ENCODE data around the gene PCBD1. TPM values are rescaled to one million over a fixed set of nuclear protein-coding genes. Genes with fewer than 3 reads are reported as not detected.

PCBD1 gene
- total RNA-seq, 1 experiment from 2014 or later: 163 TPM

DNA sequence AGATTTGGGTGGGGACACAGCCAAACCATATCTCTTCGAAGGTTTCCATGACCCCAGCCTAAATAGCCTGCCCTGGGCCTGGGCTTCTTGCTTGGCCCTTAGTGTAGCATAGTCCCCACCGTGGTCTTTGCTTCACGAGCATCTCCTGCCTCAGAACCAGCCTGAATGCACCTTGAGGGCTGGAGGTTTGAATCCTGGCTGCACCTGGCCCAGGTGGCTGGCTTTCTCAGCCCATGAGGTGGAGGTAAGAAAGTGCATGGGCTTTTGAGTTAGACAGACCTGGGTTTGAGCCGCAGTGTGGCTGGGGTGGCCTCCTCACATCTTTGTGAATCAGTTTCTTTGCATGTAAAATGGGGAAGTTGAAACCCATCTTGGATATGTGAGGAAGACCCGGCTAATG, 24.2 kb upstream of the PCBD1 start:
- TF ChIP-seq JUND (IDR thresholded peaks at IDR 0.05): no peak
- no peak for TF ChIP-seq YY1 (IDR thresholded peaks at IDR 0.05; ENCODE audit: extremely low read depth, insufficient replicate concordance, low read depth, low read length)
- TF ChIP-seq EZH2 (IDR thresholded peaks at IDR 0.05): no peak
- no peak for TF ChIP-seq EGR1 (IDR thresholded peaks at IDR 0.05; ENCODE audit: low read depth)
- TF ChIP-seq POLR2AphosphoS5 (IDR thresholded peaks at IDR 0.05; ENCODE audit: low read depth, low read length): no peak
- TF ChIP-seq TCF7L2 (IDR thresholded peaks at IDR 0.05; ENCODE audit: borderline replicate concordance, extremely low read depth, insufficient read depth, insufficient read length): no peak
- TF ChIP-seq, protein P1, sequence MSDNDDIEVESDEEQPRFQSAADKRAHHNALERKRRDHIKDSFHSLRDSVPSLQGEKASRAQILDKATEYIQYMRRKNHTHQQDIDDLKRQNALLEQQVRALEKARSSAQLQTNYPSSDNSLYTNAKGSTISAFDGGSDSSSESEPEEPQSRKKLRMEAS (IDR thresholded peaks at IDR 0.05): no peak
- no peak for TF ChIP-seq ZFX (IDR thresholded peaks at IDR 0.05)
- no peak for TF ChIP-seq ELF1 (IDR thresholded peaks at IDR 0.05; ENCODE audit: borderline replicate concordance, low read depth)
- no peak for TF ChIP-seq ZNF274 (IDR thresholded peaks at IDR 0.05; ENCODE audit: low read depth, low read length)
- no peak for TF ChIP-seq EZH2phosphoT487 (IDR thresholded peaks at IDR 0.05; ENCODE audit: borderline replicate concordance)
- TF ChIP-seq CEBPB (IDR thresholded peaks at IDR 0.05; ENCODE audit: low read depth): no peak
- TF ChIP-seq, protein P2, sequence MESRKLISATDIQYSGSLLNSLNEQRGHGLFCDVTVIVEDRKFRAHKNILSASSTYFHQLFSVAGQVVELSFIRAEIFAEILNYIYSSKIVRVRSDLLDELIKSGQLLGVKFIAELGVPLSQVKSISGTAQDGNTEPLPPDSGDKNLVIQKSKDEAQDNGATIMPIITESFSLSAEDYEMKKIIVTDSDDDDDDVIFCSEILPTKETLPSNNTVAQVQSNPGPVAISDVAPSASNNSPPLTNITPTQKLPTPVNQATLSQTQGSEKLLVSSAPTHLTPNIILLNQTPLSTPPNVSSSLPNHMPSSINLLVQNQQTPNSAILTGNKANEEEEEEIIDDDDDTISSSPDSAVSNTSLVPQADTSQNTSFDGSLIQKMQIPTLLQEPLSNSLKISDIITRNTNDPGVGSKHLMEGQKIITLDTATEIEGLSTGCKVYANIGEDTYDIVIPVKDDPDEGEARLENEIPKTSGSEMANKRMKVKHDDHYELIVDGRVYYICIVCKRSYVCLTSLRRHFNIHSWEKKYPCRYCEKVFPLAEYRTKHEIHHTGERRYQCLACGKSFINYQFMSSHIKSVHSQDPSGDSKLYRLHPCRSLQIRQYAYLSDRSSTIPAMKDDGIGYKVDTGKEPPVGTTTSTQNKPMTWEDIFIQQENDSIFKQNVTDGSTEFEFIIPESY (IDR thresholded peaks at IDR 0.05; ENCODE audit: extremely low read depth, insufficient replicate concordance, low read length): no peak
- TF ChIP-seq, protein P3, sequence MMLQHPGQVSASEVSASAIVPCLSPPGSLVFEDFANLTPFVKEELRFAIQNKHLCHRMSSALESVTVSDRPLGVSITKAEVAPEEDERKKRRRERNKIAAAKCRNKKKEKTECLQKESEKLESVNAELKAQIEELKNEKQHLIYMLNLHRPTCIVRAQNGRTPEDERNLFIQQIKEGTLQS (IDR thresholded peaks at IDR 0.05): no peak
- TF ChIP-seq, protein P4, sequence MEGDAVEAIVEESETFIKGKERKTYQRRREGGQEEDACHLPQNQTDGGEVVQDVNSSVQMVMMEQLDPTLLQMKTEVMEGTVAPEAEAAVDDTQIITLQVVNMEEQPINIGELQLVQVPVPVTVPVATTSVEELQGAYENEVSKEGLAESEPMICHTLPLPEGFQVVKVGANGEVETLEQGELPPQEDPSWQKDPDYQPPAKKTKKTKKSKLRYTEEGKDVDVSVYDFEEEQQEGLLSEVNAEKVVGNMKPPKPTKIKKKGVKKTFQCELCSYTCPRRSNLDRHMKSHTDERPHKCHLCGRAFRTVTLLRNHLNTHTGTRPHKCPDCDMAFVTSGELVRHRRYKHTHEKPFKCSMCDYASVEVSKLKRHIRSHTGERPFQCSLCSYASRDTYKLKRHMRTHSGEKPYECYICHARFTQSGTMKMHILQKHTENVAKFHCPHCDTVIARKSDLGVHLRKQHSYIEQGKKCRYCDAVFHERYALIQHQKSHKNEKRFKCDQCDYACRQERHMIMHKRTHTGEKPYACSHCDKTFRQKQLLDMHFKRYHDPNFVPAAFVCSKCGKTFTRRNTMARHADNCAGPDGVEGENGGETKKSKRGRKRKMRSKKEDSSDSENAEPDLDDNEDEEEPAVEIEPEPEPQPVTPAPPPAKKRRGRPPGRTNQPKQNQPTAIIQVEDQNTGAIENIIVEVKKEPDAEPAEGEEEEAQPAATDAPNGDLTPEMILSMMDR (IDR thresholded peaks at IDR 0.05 in 2 of 3, conservative IDR thresholded peaks at IDR 0.05 in 1 of 3; ENCODE audit: borderline replicate concordance in 1 of 3, insufficient read depth in 1 of 3, low read depth in 2 of 3, low read length in 2 of 3): no peak
- TF ChIP-seq RAD21 (IDR thresholded peaks at IDR 0.05; ENCODE audit: low read depth): no peak
- TF ChIP-seq, protein P5, sequence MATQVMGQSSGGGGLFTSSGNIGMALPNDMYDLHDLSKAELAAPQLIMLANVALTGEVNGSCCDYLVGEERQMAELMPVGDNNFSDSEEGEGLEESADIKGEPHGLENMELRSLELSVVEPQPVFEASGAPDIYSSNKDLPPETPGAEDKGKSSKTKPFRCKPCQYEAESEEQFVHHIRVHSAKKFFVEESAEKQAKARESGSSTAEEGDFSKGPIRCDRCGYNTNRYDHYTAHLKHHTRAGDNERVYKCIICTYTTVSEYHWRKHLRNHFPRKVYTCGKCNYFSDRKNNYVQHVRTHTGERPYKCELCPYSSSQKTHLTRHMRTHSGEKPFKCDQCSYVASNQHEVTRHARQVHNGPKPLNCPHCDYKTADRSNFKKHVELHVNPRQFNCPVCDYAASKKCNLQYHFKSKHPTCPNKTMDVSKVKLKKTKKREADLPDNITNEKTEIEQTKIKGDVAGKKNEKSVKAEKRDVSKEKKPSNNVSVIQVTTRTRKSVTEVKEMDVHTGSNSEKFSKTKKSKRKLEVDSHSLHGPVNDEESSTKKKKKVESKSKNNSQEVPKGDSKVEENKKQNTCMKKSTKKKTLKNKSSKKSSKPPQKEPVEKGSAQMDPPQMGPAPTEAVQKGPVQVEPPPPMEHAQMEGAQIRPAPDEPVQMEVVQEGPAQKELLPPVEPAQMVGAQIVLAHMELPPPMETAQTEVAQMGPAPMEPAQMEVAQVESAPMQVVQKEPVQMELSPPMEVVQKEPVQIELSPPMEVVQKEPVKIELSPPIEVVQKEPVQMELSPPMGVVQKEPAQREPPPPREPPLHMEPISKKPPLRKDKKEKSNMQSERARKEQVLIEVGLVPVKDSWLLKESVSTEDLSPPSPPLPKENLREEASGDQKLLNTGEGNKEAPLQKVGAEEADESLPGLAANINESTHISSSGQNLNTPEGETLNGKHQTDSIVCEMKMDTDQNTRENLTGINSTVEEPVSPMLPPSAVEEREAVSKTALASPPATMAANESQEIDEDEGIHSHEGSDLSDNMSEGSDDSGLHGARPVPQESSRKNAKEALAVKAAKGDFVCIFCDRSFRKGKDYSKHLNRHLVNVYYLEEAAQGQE (IDR thresholded peaks at IDR 0.05; ENCODE audit: low read depth): no peak
- no peak for TF ChIP-seq SP1 (IDR thresholded peaks at IDR 0.05; ENCODE audit: low read depth)
- Histone ChIP-seq H3K4me3 (replicated peaks in 1 of 2; ENCODE audit: low read depth in 1 of 2, low read length in 2 of 2) (no peak overlapping the region), H3K36me3 (ENCODE audit: control insufficient read depth in 1 of 2, insufficient read depth in 2 of 2, low read length in 2 of 2) (no peaks in the 10 kb centered on the region), H2AFZ (ENCODE audit: low read depth, low read length, poor library complexity, severe bottlenecking) (no peak overlapping the region), H3K27ac (ENCODE audit: low read depth, low read length) (no peak overlapping the region), H4K20me1 (ENCODE audit: insufficient read depth) (no peaks in the 10 kb centered on the region), H3K9me3 (ENCODE audit: control insufficient read depth in 1 of 2, insufficient read depth in 1 of 2, low read depth in 1 of 2, low read length in 2 of 2) (no peaks in the 10 kb centered on the region), H3K9ac (ENCODE audit: low read length) (no peak overlapping the region), H3K9me2 (ENCODE audit: insufficient read depth) (no peaks in the 10 kb centered on the region), H3K27me3 (ENCODE audit: insufficient read depth, low read length) (peaks cover 4% of the 10 kb centered on the region; the same call in 1 of the 2 replicates), H3K79me2 (ENCODE audit: insufficient read depth, low read length) (no peaks in the 10 kb centered on the region), H3K4me2 (ENCODE audit: low read length) (no peak overlapping the region), H3K4me1 (ENCODE audit: control insufficient read depth in 1 of 2, insufficient read depth in 2 of 2, low read length in 2 of 2) (no peaks in the 10 kb centered on the region)
- ChIA-PET POLR2A (no interaction called here), CTCF (interaction anchor here (0.9 kb wide), 1 partner anchor 10 kb away, joined by 3 read pairs; no protein-coding TSS in a partner anchor), RAD21 (ENCODE audit: low non-redundant PET in 1 of 2, low total read pairs in 2 of 2, uncharacterized antibody in 2 of 2, unreplicated experiment in 2 of 2) (no interaction called here)
- ATAC-seq: no peak
- no TSS peak for BruUV-seq (replicated peaks)
- no peak for DNase-seq (ENCODE audit: low read depth, low spot score)
- intact Hi-C loops (cut with micrococcal nuclease): no loop called here
